Measurements from ENCODE around the gene CHN2. TPM values are rescaled to one million over a fixed set of nuclear protein-coding genes. Genes with fewer than 3 reads are reported as not detected.
A peak's percentile ranks its signal among the peaks of the same experiment; 100 is the strongest.

CHN2 gene
- total RNA-seq, 4 donors from 2014 or later = 7.6 to 15.3 (median 10.0) TPM

GRCh38 chr7:29483219-29484104, 288.9 kb downstream of the CHN2 start:
- H3K27ac ChIP-seq = peak overlapping the region; percentile 36 to 85 (median 65)
- WGBS, 2 donors (ENCODE audit: low coverage in 1 of 2) = 61 to 66% methylated on average over 8 to 11 of the region's 11 CpGs
- H3K4me3 ChIP-seq = no peak overlapping the region
- H3K9me3 ChIP-seq = no peaks in the 10 kb centered on the region
- TF ChIP-seq CTCF (IDR thresholded peaks at IDR 0.05) = no peak
- TF ChIP-seq EP300 (IDR thresholded peaks at IDR 0.05) = no peak
- no peak for TF ChIP-seq POLR2A (IDR thresholded peaks at IDR 0.05)
- no peak for TF ChIP-seq POLR2AphosphoS5 (IDR thresholded peaks at IDR 0.05)
- H3K4me1 ChIP-seq = peaks cover 4 to 88% (median 25%) of the 10 kb centered on the region in 3 donors
- no peaks in the 10 kb centered on the region for H3K27me3 ChIP-seq
- no peak for ATAC-seq
- H3K36me3 ChIP-seq = no peaks in the 10 kb centered on the region

- WGBS, 2 donors (ENCODE audit: low coverage in 1 of 2) = 46 to 87% methylated on average over 3 of the region's 3 CpGs
- no peaks in the 10 kb centered on the region for H3K36me3 ChIP-seq
- peaks cover 4 to 85% (median 25%) of the 10 kb centered on the region in 3 donors for H3K4me1 ChIP-seq
- ATAC-seq = no peak
- no peaks in the 10 kb centered on the region for H3K27me3 ChIP-seq
- peak overlapping the region in 3 of 4 donors; percentile 52 to 85 (median 62) for H3K27ac ChIP-seq
- no peak overlapping the region for H3K4me3 ChIP-seq
- TF ChIP-seq POLR2AphosphoS5 (IDR thresholded peaks at IDR 0.05) = no peak
- H3K9me3 ChIP-seq = no peaks in the 10 kb centered on the region
Observed at GRCh38 chr7:29484280-29484679, 289.7 kb downstream of the CHN2 start.

- H3K9me3 ChIP-seq = no peaks in the 10 kb centered on the region
- H3K27ac ChIP-seq = no peak overlapping the region
- H3K36me3 ChIP-seq = no peaks in the 10 kb centered on the region
- no peaks in the 10 kb centered on the region for H3K27me3 ChIP-seq
- no peak overlapping the region for H3K4me3 ChIP-seq
- TF ChIP-seq EP300 (IDR thresholded peaks at IDR 0.05) (no peak), POLR2AphosphoS5 (IDR thresholded peaks at IDR 0.05) (no peak), CTCF (IDR thresholded peaks at IDR 0.05) (no peak), POLR2A (IDR thresholded peaks at IDR 0.05) (no peak)
- 37 to 65% methylated on average over 8 to 11 of the region's 11 CpGs for WGBS, 2 donors (ENCODE audit: low coverage in 1 of 2)
- ATAC-seq = no peak
- peaks cover 4 to 78% (median 20%) of the 10 kb centered on the region in 3 donors for H3K4me1 ChIP-seq
Observed at GRCh38 chr7:29485339-29486190, 291.0 kb downstream of the CHN2 start.

GRCh38 chr7:29486191-29486700, 291.7 kb downstream of the CHN2 start:
- H3K27me3 ChIP-seq = no peaks in the 10 kb centered on the region
- no peaks in the 10 kb centered on the region for H3K36me3 ChIP-seq
- no peak for ATAC-seq
- peaks cover 4 to 71% (median 20%) of the 10 kb centered on the region in 3 donors for H3K4me1 ChIP-seq
- no peak overlapping the region for H3K4me3 ChIP-seq
- no peak for TF ChIP-seq POLR2AphosphoS5 (IDR thresholded peaks at IDR 0.05)
- TF ChIP-seq CTCF (IDR thresholded peaks at IDR 0.05) = no peak
- no peak for TF ChIP-seq EP300 (IDR thresholded peaks at IDR 0.05)
- no peak for TF ChIP-seq POLR2A (IDR thresholded peaks at IDR 0.05)
- WGBS, 2 donors (ENCODE audit: low coverage in 1 of 2) = 90% methylated on average over 6 of the region's 13 CpGs; no CpG with 5 or more reads in 1 of the 2 donors
- no peak overlapping the region for H3K27ac ChIP-seq
- H3K9me3 ChIP-seq = no peaks in the 10 kb centered on the region

GRCh38 chr7:29487424-29487823, 292.8 kb downstream of the CHN2 start:
- H3K4me3 ChIP-seq = no peak overlapping the region
- H3K27ac ChIP-seq = peak overlapping the region in 1 of 4 donors; percentile 39
- TF ChIP-seq CTCF (IDR thresholded peaks at IDR 0.05) = no peak
- no peak for TF ChIP-seq POLR2AphosphoS5 (IDR thresholded peaks at IDR 0.05)
- no peak for TF ChIP-seq EP300 (IDR thresholded peaks at IDR 0.05)
- TF ChIP-seq POLR2A (IDR thresholded peaks at IDR 0.05) = no peak
- ATAC-seq = no peak
- H3K36me3 ChIP-seq = no peaks in the 10 kb centered on the region
- no peaks in the 10 kb centered on the region for H3K27me3 ChIP-seq
- H3K9me3 ChIP-seq = no peaks in the 10 kb centered on the region
- peaks cover 4 to 59% (median 17%) of the 10 kb centered on the region in 3 donors for H3K4me1 ChIP-seq
- 30 to 83% methylated on average over 1 to 2 of the region's 2 CpGs for WGBS, 2 donors (ENCODE audit: low coverage in 1 of 2)
